GM23248 (cell line): Measurements from ENCODE around the gene ENTHD1. TPM values are rescaled to one million over a fixed set of nuclear protein-coding genes. Genes with fewer than 3 reads are reported as not detected.
"Not testable (repeated sequence)": the region's sequence is repeated elsewhere in the genome, so short reads cannot be mapped to it uniquely, and the experiment has no call there.

Experiments
- DNase-seq: peaks from one replicate; pipeline ENCODE4 v3.0.0-alpha.2; 2015
- H2AFZ ChIP-seq: fragments of 200-600 bp; sonication (generic); 2 replicates; pipeline ENCODE4 v1.6.1; 2016; ENCODE audit warnings: antibody characterized with exemption
- H3F3A ChIP-seq: fragments of 200-600 bp; sonication (generic); 2 replicates; pipeline ENCODE4 v1.6.1; 2016; ENCODE audit warnings: mild to moderate bottlenecking, antibody characterized with exemption, mixed run types; ENCODE audit not compliant: insufficient read depth
- H3K27ac ChIP-seq: fragments of 200-600 bp; sonication (generic); 2 replicates; pipeline ENCODE4 v1.5.1; 2016; ENCODE audit warnings: mild to moderate bottlenecking
- H3K27me3 ChIP-seq: fragments of 200-600 bp; sonication (generic); replicated peaks from 2 replicates; pipeline ENCODE4 v1.6.1; 2016; ENCODE audit warnings: mild to moderate bottlenecking; ENCODE audit not compliant: insufficient read depth
- H3K36me3 ChIP-seq: fragments of 200-600 bp; sonication (generic); 2 replicates; pipeline ENCODE4 v1.6.1; 2016; ENCODE audit warnings: low read depth, mild to moderate bottlenecking
- H3K4me1 ChIP-seq: fragments of 200-600 bp; sonication (generic); 2 replicates; pipeline ENCODE4 v1.6.1; 2016; ENCODE audit warnings: mild to moderate bottlenecking; ENCODE audit not compliant: insufficient read depth
- H3K4me2 ChIP-seq: fragments of 200-600 bp; sonication (generic); one replicate; pipeline ENCODE4 v1.6.1; 2016; ENCODE audit warnings: mild to moderate bottlenecking; ENCODE audit not compliant: unreplicated experiment
- H3K4me3 ChIP-seq: fragments of 200-600 bp; sonication (generic); 2 replicates; pipeline ENCODE4 v1.5.1; 2016; ENCODE audit warnings: mild to moderate bottlenecking
- H3K79me2 ChIP-seq: fragments of 200-600 bp; sonication (generic); 2 replicates; pipeline ENCODE4 v1.6.1; 2016; ENCODE audit warnings: mild to moderate bottlenecking; ENCODE audit not compliant: insufficient read depth
- H3K9ac ChIP-seq: fragments of 200-600 bp; sonication (generic); 2 replicates; pipeline ENCODE4 v1.6.1; 2016; ENCODE audit warnings: mild to moderate bottlenecking
- H3K9me2 ChIP-seq: fragments of 200-600 bp; sonication (generic); 2 replicates; pipeline ENCODE4 v1.6.1; 2016; ENCODE audit warnings: mixed run types, mild to moderate bottlenecking, moderate library complexity; ENCODE audit not compliant: insufficient read depth
- H3K9me3 ChIP-seq: fragments of 200-600 bp; sonication (generic); one replicate; pipeline ENCODE4 v1.6.1; 2017; ENCODE audit warnings: low read depth
- H4K20me1 ChIP-seq: fragments of 200-600 bp; sonication (generic); 2 replicates; pipeline ENCODE4 v1.6.0; 2016; ENCODE audit not compliant: insufficient read depth
- EZH2 ChIP-seq: fragments of 200-600 bp; sonication (generic); IDR thresholded peaks from 2 replicates; pipeline ENCODE4 v1.6.1; 2018; ENCODE audit warnings: antibody characterized with exemption, mild to moderate bottlenecking; ENCODE audit not compliant: insufficient read depth, poor library complexity, severe bottlenecking
- EZH2phosphoT487 ChIP-seq: fragments of 200-600 bp; sonication (generic); IDR thresholded peaks from 2 replicates; pipeline ENCODE4 v1.6.1; 2018; ENCODE audit warnings: antibody characterized with exemption, moderate library complexity, mild to moderate bottlenecking, low read depth; ENCODE audit not compliant: insufficient read depth
- WGBS, 2 experiments: methylation state at CpG; one replicate each; pipeline ENCODE4 v1.1.6; 2015 to 2017; ENCODE audit warnings: low lambda C conversion rate in 2 of 2, low coverage in 1 of 2; ENCODE audit errors: missing lambda C conversion rate in 2 of 2; 5-methylcytosine and 5-hydroxymethylcytosine counted together
- in situ Hi-C: fragments of 300-500 bp; cut with MboI; formaldehyde crosslinking; loops from 2 replicates; pipeline ENCODE4 v1.15.0; 2020
- polyA plus RNA-seq: library from polyadenylated mRNA; unstranded; fragments of >200 nt; fragmentation: Nextera tagmentation; extraction: Ambion mirVana; gene quantifications from 2 replicates; pipeline ENCODE4 v1.2.1, GENCODE V29; 2016
- total RNA-seq: library from RNA; depleted of rRNA; stranded (reverse); fragments of >200 nt; shearing (Covaris generic); gene quantifications from 2 replicates; pipeline ENCODE4 v1.2.3, GENCODE V29; 2014

The ENTHD1 gene
- total and polyA plus RNA-seq, 2 experiments from 2014 or later: not detected

- WGBS, 2 experiments: 2 to 5% methylated on average over 1 of the region's 1 CpG
Observed at GRCh38 chr22:39872548-39872947, 21.0 kb downstream of the ENTHD1 start.

GRCh38 chr22:39871008-39871798 lies 22.4 kb downstream of the ENTHD1 start:
- Histone ChIP-seq H3K9me2 (no peaks in the 10 kb centered on the region), H3K4me3 (no peak overlapping the region), H3K9me3 (no peaks in the 10 kb centered on the region), H3F3A (no peaks in the 10 kb centered on the region), H3K36me3 (no peaks in the 10 kb centered on the region), H4K20me1 (no peaks in the 10 kb centered on the region), H3K9ac (no peak overlapping the region), H2AFZ (no peak overlapping the region), H3K4me1 (no peaks in the 10 kb centered on the region), H3K27me3 (peaks cover 26% of the 10 kb centered on the region; the same call in 1 of the 2 replicates), H3K27ac (no peak overlapping the region), H3K79me2 (no peaks in the 10 kb centered on the region), H3K4me2 (no peak overlapping the region)
- in situ Hi-C loops: no loop called here
- DNase-seq: no peak
- 35 to 36% methylated on average over 5 of the region's 5 CpGs for WGBS, 2 experiments
- TF ChIP-seq EZH2phosphoT487: no peak
- TF ChIP-seq EZH2: no peak

More at GRCh38 chr22:39872548-39872947, 21.0 kb downstream of the ENTHD1 start:
- H3K9me2 ChIP-seq: no peaks in the 10 kb centered on the region
- in situ Hi-C loops: no loop called here
- H2AFZ ChIP-seq: no peak overlapping the region
- H3K27ac ChIP-seq: no peak overlapping the region
- H3K9me3 ChIP-seq: no peaks in the 10 kb centered on the region
- no peaks in the 10 kb centered on the region for H3K36me3 ChIP-seq
- H4K20me1 ChIP-seq: no peaks in the 10 kb centered on the region
- H3K79me2 ChIP-seq: no peaks in the 10 kb centered on the region
- no peak for DNase-seq
- TF ChIP-seq EZH2 (no peak), EZH2phosphoT487 (no peak)
- no peak overlapping the region for H3K4me2 ChIP-seq
- no peak overlapping the region for H3K9ac ChIP-seq
- H3K27me3 ChIP-seq: peaks cover 32% of the 10 kb centered on the region
- no peak overlapping the region for H3K4me3 ChIP-seq
- no peaks in the 10 kb centered on the region for H3F3A ChIP-seq
- H3K4me1 ChIP-seq: no peaks in the 10 kb centered on the region

DNA sequence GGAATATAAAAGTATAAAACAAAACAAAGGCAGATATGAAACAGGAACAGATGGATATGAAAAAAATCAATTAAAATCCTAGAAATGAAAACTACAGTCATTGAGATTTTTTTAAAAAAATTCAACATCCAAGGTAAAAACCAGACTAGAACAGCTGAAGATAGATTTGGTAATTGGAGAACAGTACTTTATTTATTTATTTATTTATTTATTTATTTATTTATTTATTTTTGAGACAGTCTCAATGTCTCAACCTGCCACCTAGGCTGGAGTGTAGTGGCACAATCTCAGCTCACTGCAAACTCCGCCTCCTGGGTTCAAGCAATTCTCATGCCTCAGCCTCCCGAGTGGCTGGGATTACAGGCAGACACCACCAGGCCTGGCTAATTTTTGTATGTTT lies 23.8 kb downstream of the ENTHD1 start:
- WGBS, 2 experiments: 73% methylated on average over 2 of the region's 2 CpGs
- H3K36me3 ChIP-seq, H3K4me2 ChIP-seq, H3K79me2 ChIP-seq, H3F3A ChIP-seq, H3K9ac ChIP-seq, H3K9me2 ChIP-seq, H3K4me1 ChIP-seq, H3K27ac ChIP-seq, H2AFZ ChIP-seq, H3K9me3 ChIP-seq, DNase-seq, in situ Hi-C loops, H3K4me3 ChIP-seq, H4K20me1 ChIP-seq: not testable (repeated sequence)
- H3K27me3 ChIP-seq: peaks cover 23% of the 10 kb centered on the region; the same call in 1 of the 2 replicates

DNA sequence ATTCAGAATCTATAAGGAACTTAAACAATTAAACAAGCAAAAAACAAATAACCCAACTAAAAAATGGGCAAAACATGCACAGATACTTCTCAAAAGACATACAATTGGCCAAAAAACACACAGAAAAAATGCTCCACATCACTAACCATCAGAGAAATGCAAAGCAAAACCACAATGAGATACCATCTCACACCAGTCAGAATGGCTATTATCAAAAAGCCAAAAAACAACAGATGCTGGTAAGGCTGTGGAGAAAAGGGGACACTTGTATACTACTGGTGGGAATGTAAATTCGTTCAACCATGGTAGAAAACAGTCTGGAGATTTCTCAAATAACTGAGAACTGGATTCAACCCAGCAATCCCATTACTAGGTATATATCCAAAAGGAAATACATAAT lies 24.8 kb downstream of the ENTHD1 start:
- no peak overlapping the region for H3K4me3 ChIP-seq
- peaks cover 15% of the 10 kb centered on the region; the same call in 1 of the 2 replicates for H3K27me3 ChIP-seq
- no peak overlapping the region for H3K27ac ChIP-seq
- TF ChIP-seq EZH2phosphoT487: no peak
- TF ChIP-seq EZH2: no peak
- H3K36me3 ChIP-seq: no peaks in the 10 kb centered on the region
- H3K9ac ChIP-seq: no peak overlapping the region
- in situ Hi-C loops: no loop called here
- H3K79me2 ChIP-seq: no peaks in the 10 kb centered on the region
- no peaks in the 10 kb centered on the region for H4K20me1 ChIP-seq
- H3K4me2 ChIP-seq: no peak overlapping the region
- H3F3A ChIP-seq: no peaks in the 10 kb centered on the region
- WGBS, 2 experiments: 0 to 11% methylated on average over 1 of the region's 1 CpG
- H3K4me1 ChIP-seq: no peaks in the 10 kb centered on the region
- no peak overlapping the region for H2AFZ ChIP-seq
- DNase-seq: no peak
- no peaks in the 10 kb centered on the region for H3K9me2 ChIP-seq
- no peaks in the 10 kb centered on the region for H3K9me3 ChIP-seq
